ENCODE results near the gene CSNK1E. TPM values are rescaled to one million over a fixed set of nuclear protein-coding genes. Genes with fewer than 3 reads are reported as not detected.

CSNK1E gene
- total RNA-seq, 6 experiments from 2014 or later = 19.9 to 41.8 (median 27.4) TPM

GRCh38 chr22:38353701-38354100, 36.5 kb upstream of the CSNK1E start:
- no peak for DNase-seq
- 20% methylated on average over 3 of the region's 10 CpGs for WGBS (ENCODE audit: insufficient coverage, low coverage, low lambda C conversion rate, missing lambda C conversion rate)
- H3K27me3 ChIP-seq = no peaks in the 10 kb centered on the region
- no peaks in the 10 kb centered on the region for H3K9me3 ChIP-seq
- peak in 3 of 4 donors; percentile 8 to 18 (median 11) for ATAC-seq
- no peaks in the 10 kb centered on the region for H3K36me3 ChIP-seq
- no peak for TF ChIP-seq POLR2A (IDR thresholded peaks at IDR 0.05)
- no peak for TF ChIP-seq CTCF (IDR thresholded peaks at IDR 0.05)
- intact Hi-C loops (cut with DNase I) = no loop called here
- no peak overlapping the region for H3K27ac ChIP-seq
- H3K4me1 ChIP-seq = no peaks in the 10 kb centered on the region
- no peak overlapping the region for H3K4me3 ChIP-seq

DNA sequence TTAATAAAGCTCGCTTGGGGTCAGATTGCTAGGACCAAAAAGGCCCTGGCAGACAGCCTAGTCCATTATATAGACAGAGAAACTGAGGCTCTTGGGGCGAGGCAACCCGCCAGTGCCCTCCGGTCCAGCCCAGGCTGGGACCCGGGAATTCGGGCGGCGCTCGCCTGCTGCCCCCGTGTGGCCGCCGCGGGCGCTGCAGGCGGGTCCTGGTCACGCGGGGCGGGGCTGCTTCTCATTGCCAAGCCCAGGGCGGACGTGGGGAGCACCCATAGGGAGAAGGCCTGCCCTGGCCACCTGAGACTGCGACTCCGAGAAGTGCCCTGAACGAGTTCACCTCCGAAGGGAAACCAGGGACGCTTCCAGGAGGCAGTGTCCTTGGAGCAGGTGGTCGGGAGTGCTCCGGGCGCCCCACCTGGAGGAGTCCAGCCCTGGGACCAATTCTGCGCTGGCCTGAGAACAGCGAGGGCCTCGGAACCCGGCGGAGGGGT, 36.0 kb upstream of the CSNK1E start:
- H3K36me3 ChIP-seq = no peaks in the 10 kb centered on the region
- TF ChIP-seq POLR2A (IDR thresholded peaks at IDR 0.05) = no peak
- peak; percentile 97 to 100 (median 99) for TF ChIP-seq CTCF (IDR thresholded peaks at IDR 0.05)
- peak; percentile 89 to 95 (median 92) for ATAC-seq
- 8% methylated on average over 2 of the region's 33 CpGs for WGBS (ENCODE audit: insufficient coverage, low coverage, low lambda C conversion rate, missing lambda C conversion rate)
- no peak overlapping the region for H3K4me3 ChIP-seq
- H3K27ac ChIP-seq = no peak overlapping the region
- no peaks in the 10 kb centered on the region for H3K9me3 ChIP-seq
- H3K27me3 ChIP-seq = no peaks in the 10 kb centered on the region
- peak; percentile 73 to 74 (median 74) for DNase-seq
- intact Hi-C loops (cut with DNase I) = no loop called here
- H3K4me1 ChIP-seq = no peaks in the 10 kb centered on the region

DNA sequence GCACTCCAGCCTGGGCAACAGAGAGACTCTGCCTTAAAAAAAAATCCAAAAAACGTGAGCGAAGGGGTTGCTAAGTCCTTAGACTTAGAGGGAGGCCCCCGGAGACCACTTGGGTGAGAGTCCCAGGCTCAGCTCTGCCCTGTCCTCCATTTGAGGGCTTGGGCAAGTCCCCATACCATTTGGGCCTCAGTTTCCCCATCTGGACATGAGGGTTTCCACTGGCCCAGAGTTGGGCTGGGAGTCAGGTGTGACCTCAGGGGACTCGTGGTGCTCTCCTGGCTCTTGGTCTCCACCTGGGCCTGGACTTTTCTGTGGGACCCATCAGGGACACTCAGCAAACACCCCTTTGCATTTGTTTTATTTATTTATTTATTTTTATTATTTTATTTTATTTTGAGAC, 35.2 kb upstream of the CSNK1E start:
- H3K4me1 ChIP-seq = no peaks in the 10 kb centered on the region
- no peak for TF ChIP-seq POLR2A (IDR thresholded peaks at IDR 0.05)
- no peak for TF ChIP-seq CTCF (IDR thresholded peaks at IDR 0.05)
- ATAC-seq (no peak), DNase-seq (peak in 1 of 3 donors; percentile 26)
- no peaks in the 10 kb centered on the region for H3K27me3 ChIP-seq
- H3K36me3 ChIP-seq = no peaks in the 10 kb centered on the region
- 60% methylated on average over 1 of the region's 4 CpGs for WGBS (ENCODE audit: insufficient coverage, low coverage, low lambda C conversion rate, missing lambda C conversion rate)
- no peak overlapping the region for H3K4me3 ChIP-seq
- intact Hi-C loops (cut with DNase I) = no loop called here
- no peaks in the 10 kb centered on the region for H3K9me3 ChIP-seq
- H3K27ac ChIP-seq = no peak overlapping the region

DNA sequence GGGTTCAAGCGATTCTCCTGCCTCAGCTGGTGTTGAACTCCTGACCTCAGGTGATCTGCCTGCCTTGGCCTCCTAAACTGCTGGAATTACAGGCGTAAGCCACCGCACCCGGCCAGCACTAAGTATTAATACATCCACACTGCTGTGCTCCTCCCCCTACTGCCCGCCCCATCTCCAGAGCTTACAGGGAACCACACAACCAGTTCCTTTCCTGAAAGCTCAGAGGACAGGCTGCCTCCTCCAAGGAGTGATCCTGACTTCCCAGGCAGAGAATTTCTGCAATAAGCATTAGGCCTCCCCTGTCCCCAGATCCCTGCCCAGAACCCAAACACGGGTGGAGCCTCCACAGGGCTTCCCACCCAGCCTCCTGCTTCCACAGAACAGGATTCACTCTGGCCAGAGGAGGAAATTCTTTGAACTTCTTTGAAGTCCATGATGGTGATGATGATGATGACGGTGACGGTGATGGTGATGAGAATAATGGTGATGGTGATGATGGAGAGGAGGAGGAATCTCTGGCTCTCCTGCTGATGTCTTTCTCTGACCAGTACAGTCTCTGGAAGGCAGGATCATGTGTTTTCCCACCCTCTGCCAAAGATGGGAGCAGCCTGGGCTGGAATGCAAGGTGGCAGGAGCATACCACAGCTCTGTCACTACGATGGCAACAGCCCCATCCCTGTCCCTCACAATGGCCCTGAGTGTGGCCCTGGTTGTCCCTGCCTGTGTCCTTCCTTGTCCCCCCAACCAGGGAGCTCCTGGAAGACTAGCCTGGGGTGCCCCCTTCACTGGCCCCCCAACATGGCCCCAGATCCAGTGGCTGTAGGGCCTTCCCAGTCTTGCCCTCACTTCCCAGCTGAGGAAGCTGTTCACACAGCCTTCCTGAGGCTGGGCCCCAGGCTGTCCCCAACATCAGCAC, 33.5 kb upstream of the CSNK1E start:
- ATAC-seq = no peak
- no peaks in the 10 kb centered on the region for H3K4me1 ChIP-seq
- no peaks in the 10 kb centered on the region for H3K9me3 ChIP-seq
- intact Hi-C loops (cut with DNase I) = no loop called here
- 89% methylated on average over 6 of the region's 9 CpGs for WGBS (ENCODE audit: insufficient coverage, low coverage, low lambda C conversion rate, missing lambda C conversion rate)
- TF ChIP-seq POLR2A (IDR thresholded peaks at IDR 0.05) (no peak), CTCF (IDR thresholded peaks at IDR 0.05) (no peak)
- no peak overlapping the region for H3K27ac ChIP-seq
- H3K36me3 ChIP-seq = no peaks in the 10 kb centered on the region
- no peaks in the 10 kb centered on the region for H3K27me3 ChIP-seq
- DNase-seq = peak in 1 of 3 donors; percentile 48
- no peak overlapping the region for H3K4me3 ChIP-seq
